Testis (tissue), 3 donors: ENCODE results near the gene ANKK1. TPM values are rescaled to one million over a fixed set of nuclear protein-coding genes. Genes with fewer than 3 reads are reported as not detected.

ENCODE experiments used
- DNase-seq: peaks from one replicate; pipeline ENCODE4 v3.0.0-alpha.2; 2019
- H3K27ac ChIP-seq, 2 donors: fragments of 200-600 bp; sonication (generic); one replicate each; pipeline ENCODE4 v1.5.1; 2019
- H3K27me3 ChIP-seq: fragments of 200-600 bp; sonication (generic); one replicate; pipeline ENCODE4 v1.5.1; 2019
- H3K36me3 ChIP-seq: fragments of 200-600 bp; sonication (generic); one replicate; pipeline ENCODE4 v1.5.1; 2017; ENCODE audit warnings: low read depth; ENCODE audit errors: missing control alignments
- H3K4me1 ChIP-seq: fragments of 200-600 bp; sonication (generic); one replicate; pipeline ENCODE4 v1.5.1; 2019
- H3K4me3 ChIP-seq, 2 donors: fragments of 200-600 bp; sonication (generic); one replicate each; pipeline ENCODE4 v1.5.1; 2017 to 2019
- H3K9me3 ChIP-seq: fragments of 200-600 bp; sonication (generic); one replicate; pipeline ENCODE4 v1.5.1; 2017
- POLR2A ChIP-seq: fragments of 450-650 bp; IDR thresholded peaks from one replicate; pipeline ENCODE4 v1.6.1; 2017; ENCODE audit warnings: antibody characterized with exemption, mild to moderate bottlenecking, moderate library complexity
- WGBS, 2 donors: methylation state at CpG; one replicate each; pipeline ENCODE4 v1.1.5; 2018; 5-methylcytosine and 5-hydroxymethylcytosine counted together
- intact Hi-C: fragments of 100-400 bp; cut with DNase I; formaldehyde crosslinking; loops from one replicate; pipeline ENCODE4 v1.15.1; 2023; ENCODE audit warnings: low total_unique reads
- polyA plus RNA-seq: library from polyadenylated mRNA; stranded (reverse); fragments of 350-450 nt; fragmentation: Illumina TruSeq; extraction: RNeasy Lipid Tissue Mini Kit (QIAGEN cat#74804); gene quantifications from one replicate; pipeline ENCODE4 v1.2.3, GENCODE V29; 2014; ENCODE audit warnings: low read depth, low replicate concordance; ENCODE audit not compliant: insufficient read depth
- total RNA-seq, 2 donors: library from RNA; depleted of rRNA; stranded (reverse); fragments of >200 nt; gene quantifications; one replicate each; pipeline ENCODE4 v1.2.3, GENCODE V29; 2016
- TF ChIP-seq, protein P1 (sequence below), 3 experiments: fragments of 450-650 bp in 2 of 3; fragments of 200-600 bp in 1 of 3; sonication (generic) in 1 of 3; IDR thresholded peaks; one replicate each; pipeline ENCODE4 v1.5.1; 2016 to 2019; ENCODE audit warnings: antibody characterized with exemption in 3 of 3, mild to moderate bottlenecking in 2 of 3, moderate library complexity in 1 of 3

Gene ANKK1
- total and polyA plus RNA-seq, 3 donors from 2014 or later = 2.1 to 2.5 (median 2.2) TPM

DNA sequence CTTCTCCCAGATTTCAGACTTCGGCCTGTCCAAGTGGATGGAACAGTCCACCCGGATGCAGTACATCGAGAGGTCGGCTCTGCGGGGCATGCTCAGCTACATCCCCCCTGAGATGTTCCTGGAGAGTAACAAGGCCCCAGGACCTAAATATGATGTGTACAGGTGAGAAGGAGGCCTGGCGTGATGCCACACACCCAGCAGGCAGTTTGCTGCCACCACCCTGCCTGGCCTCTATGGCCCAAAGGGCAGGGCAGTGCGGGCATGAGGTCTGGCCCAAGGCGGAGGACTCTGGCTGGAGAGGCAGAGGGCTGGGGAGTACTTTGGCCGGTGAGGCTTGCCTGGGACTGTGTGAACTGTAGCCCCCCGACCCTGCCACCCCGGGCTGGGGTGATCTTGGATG lies 7.3 kb downstream of the ANKK1 start:
- Histone ChIP-seq H3K27ac (no peak overlapping the region), H3K4me1 (no peaks in the 10 kb centered on the region), H3K36me3 (no peaks in the 10 kb centered on the region), H3K9me3 (no peaks in the 10 kb centered on the region), H3K27me3 (no peaks in the 10 kb centered on the region), H3K4me3 (no peak overlapping the region)
- TF ChIP-seq, protein P1, sequence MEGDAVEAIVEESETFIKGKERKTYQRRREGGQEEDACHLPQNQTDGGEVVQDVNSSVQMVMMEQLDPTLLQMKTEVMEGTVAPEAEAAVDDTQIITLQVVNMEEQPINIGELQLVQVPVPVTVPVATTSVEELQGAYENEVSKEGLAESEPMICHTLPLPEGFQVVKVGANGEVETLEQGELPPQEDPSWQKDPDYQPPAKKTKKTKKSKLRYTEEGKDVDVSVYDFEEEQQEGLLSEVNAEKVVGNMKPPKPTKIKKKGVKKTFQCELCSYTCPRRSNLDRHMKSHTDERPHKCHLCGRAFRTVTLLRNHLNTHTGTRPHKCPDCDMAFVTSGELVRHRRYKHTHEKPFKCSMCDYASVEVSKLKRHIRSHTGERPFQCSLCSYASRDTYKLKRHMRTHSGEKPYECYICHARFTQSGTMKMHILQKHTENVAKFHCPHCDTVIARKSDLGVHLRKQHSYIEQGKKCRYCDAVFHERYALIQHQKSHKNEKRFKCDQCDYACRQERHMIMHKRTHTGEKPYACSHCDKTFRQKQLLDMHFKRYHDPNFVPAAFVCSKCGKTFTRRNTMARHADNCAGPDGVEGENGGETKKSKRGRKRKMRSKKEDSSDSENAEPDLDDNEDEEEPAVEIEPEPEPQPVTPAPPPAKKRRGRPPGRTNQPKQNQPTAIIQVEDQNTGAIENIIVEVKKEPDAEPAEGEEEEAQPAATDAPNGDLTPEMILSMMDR (IDR thresholded peaks at IDR 0.05) = no peak
- TF ChIP-seq POLR2A = no peak
- DNase-seq = no peak
- intact Hi-C loops = no loop called here
- WGBS, 2 donors = 92 to 96% methylated on average over 6 to 11 of the region's 11 CpGs

- no peaks in the 10 kb centered on the region for H3K27me3 ChIP-seq
- WGBS, 2 donors = 90 to 94% methylated on average over 9 of the region's 9 CpGs
- intact Hi-C loops = no loop called here
- H3K4me3 ChIP-seq = no peak overlapping the region
- no peak overlapping the region for H3K27ac ChIP-seq
- H3K4me1 ChIP-seq = no peaks in the 10 kb centered on the region
- H3K36me3 ChIP-seq = no peaks in the 10 kb centered on the region
- TF ChIP-seq, protein P1 (IDR thresholded peaks at IDR 0.05) = no peak
- no peak for TF ChIP-seq POLR2A
- no peak for DNase-seq
- no peaks in the 10 kb centered on the region for H3K9me3 ChIP-seq
Observed at GRCh38 chr11:113395782-113396336, 8.3 kb downstream of the ANKK1 start.

- Histone ChIP-seq H3K4me1 (no peaks in the 10 kb centered on the region), H3K4me3 (no peak overlapping the region), H3K9me3 (no peaks in the 10 kb centered on the region), H3K27me3 (no peaks in the 10 kb centered on the region), H3K27ac (no peak overlapping the region), H3K36me3 (no peaks in the 10 kb centered on the region)
- intact Hi-C loops = no loop called here
- WGBS, 2 donors = 81 to 83% methylated on average over 1 of the region's 1 CpG
- no peak for DNase-seq
- TF ChIP-seq, protein P1 (IDR thresholded peaks at IDR 0.05) = no peak
- TF ChIP-seq POLR2A = no peak
Observed at GRCh38 chr11:113396690-113397089, 9.1 kb downstream of the ANKK1 start.

DNA sequence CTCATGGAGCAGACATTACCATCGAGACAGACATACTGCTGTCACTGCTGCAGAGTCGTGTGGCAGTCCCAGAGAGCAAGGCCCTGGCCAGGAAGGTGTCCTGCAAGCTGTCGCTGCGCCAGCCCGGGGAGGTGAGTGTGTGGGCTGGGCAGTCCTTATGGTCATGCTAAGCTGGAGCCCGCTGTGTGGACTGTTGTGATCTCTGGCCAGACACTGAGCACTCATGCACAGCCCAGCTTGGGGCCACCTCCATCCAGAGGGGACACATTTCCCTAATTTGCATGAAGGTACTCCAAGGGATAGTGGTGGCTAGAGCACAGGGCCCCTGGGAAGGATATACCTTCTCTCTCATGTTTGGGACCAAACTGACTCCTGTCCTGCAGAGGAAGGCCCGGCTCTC lies 9.6 kb downstream of the ANKK1 start:
- TF ChIP-seq, protein P1 (IDR thresholded peaks at IDR 0.05) = no peak
- no peak for TF ChIP-seq POLR2A
- no peak for DNase-seq
- Histone ChIP-seq H3K27ac (no peak overlapping the region), H3K4me3 (no peak overlapping the region), H3K4me1 (no peaks in the 10 kb centered on the region), H3K9me3 (no peaks in the 10 kb centered on the region), H3K27me3 (no peaks in the 10 kb centered on the region), H3K36me3 (no peaks in the 10 kb centered on the region)
- WGBS, 2 donors = 78 to 100% methylated on average over 2 to 7 of the region's 7 CpGs
- intact Hi-C loops = no loop called here

DNA sequence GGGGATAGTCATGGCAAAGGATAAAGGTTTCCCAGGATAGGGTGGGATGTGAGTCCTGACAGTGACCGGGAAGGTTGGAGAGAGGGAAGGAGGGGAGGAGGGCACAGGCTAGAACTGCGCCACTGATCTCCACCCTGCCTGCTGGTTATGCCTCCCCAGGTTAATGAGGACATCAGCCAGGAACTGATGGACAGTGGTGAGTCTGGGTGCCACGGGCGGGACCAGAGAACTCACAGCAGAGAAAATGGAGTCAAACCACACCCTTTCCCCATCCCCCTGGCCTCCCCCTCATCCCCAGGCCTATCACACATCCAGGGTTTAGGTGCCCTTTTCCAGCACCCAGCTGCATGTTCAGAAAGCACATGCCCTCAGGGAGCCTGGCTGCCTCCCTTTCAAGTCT lies 10.2 kb downstream of the ANKK1 start:
- H3K9me3 ChIP-seq = no peaks in the 10 kb centered on the region
- intact Hi-C loops = no loop called here
- H3K4me1 ChIP-seq = no peaks in the 10 kb centered on the region
- DNase-seq = no peak
- no peak overlapping the region for H3K27ac ChIP-seq
- no peak for TF ChIP-seq POLR2A
- TF ChIP-seq, protein P1 (IDR thresholded peaks at IDR 0.05) = no peak
- H3K36me3 ChIP-seq = no peaks in the 10 kb centered on the region
- H3K27me3 ChIP-seq = no peaks in the 10 kb centered on the region
- H3K4me3 ChIP-seq = no peak overlapping the region
- WGBS, 2 donors = 88 to 92% methylated on average over 4 of the region's 4 CpGs
